T-helper 17 cell (primary cell): Measurements from ENCODE around the gene DSCAM. TPM values are rescaled to one million over a fixed set of nuclear protein-coding genes. Genes with fewer than 3 reads are reported as not detected.
"Not testable (repeated sequence)": the region's sequence is repeated elsewhere in the genome, so short reads cannot be mapped to it uniquely, and the experiment has no call there.

Experiments used
- ATAC-seq: fragments of 150-1000 bp; cut with Tn5 transposase; 2 replicates; pipeline ENCODE4 v1.10.0; 2021; ENCODE audit warnings: mild to moderate bottlenecking, moderate library complexity
- DNase-seq, 3 donors: peaks; one replicate each; pipeline versions ENCODE4 v3.0.0 to v3.0.0-alpha.2; 2020 to 2021
- H3K9me3 ChIP-seq: one replicate; pipeline ENCODE4 v1.7.0; 2013; ENCODE audit warnings: low read length, mild to moderate bottlenecking; ENCODE audit not compliant: control insufficient read depth, poor library complexity, severe bottlenecking
- H3K27ac Mint-ChIP-seq: one replicate; pipeline ENCODE4 v1.8.0; 2022; ENCODE audit warnings: mild to moderate bottlenecking, moderate library complexity, mixed read lengths
- H3K27me3 Mint-ChIP-seq: one replicate; pipeline ENCODE4 v1.8.0; 2022; ENCODE audit warnings: mixed read lengths
- H3K36me3 Mint-ChIP-seq: one replicate; pipeline ENCODE4 v1.8.0; 2022; ENCODE audit warnings: low read depth, mixed read lengths
- H3K4me1 Mint-ChIP-seq: one replicate; pipeline ENCODE4 v1.8.0; 2022; ENCODE audit warnings: mild to moderate bottlenecking, mixed read lengths
- H3K4me3 Mint-ChIP-seq: one replicate; pipeline ENCODE4 v1.8.0; 2022; ENCODE audit warnings: mild to moderate bottlenecking, moderate library complexity, mixed read lengths
- total RNA-seq, 4 donors: library from RNA in 2 of 4; stranded (reverse) in 2 of 4; gene quantifications; one replicate each; pipeline ENCODE4 v1.2.3 and lab custom pipeline; 2022 to 2026

The DSCAM gene
- total RNA-seq, 2 donors from 2014 or later = not detected

DNA sequence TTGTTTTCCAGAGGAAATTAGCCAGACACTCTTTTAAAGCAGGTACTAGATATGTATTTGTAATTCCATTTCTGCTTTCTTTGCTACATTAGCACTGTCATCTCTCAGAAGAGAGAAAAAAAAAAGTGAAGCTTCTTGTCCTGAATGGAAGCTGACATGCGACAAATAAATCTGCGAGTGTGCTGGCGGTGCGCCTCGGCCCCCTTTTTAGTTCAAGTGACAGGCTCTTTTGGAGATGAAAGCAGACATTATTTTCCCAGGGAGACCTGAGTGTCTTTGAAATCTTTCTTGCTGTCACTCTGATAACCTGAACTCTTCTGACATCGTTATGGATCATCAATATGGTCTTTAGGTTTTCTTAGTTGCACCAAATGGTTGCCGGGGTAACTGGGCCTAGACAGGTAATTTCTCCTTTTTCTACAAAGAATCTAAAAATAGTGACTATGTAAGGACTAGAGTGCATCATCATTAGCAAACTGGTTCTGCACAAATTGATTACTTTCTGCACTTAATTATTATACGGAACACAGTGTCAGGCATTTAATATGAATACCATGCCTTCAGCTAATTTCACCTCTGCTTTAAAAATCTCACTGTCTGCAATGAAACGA lies 501.1 kb downstream of the DSCAM start:
- DNase-seq (no peak), ATAC-seq (no peak)
- no peaks in the 10 kb centered on the region for H3K36me3 Mint-ChIP-seq
- no peaks in the 10 kb centered on the region for H3K27me3 Mint-ChIP-seq
- no peak overlapping the region for H3K27ac Mint-ChIP-seq
- no peak overlapping the region for H3K4me3 Mint-ChIP-seq
- no peaks in the 10 kb centered on the region for H3K9me3 ChIP-seq
- H3K4me1 Mint-ChIP-seq = no peaks in the 10 kb centered on the region

- no peaks in the 10 kb centered on the region for H3K9me3 ChIP-seq
- H3K27ac Mint-ChIP-seq = no peak overlapping the region
- ATAC-seq (no peak), DNase-seq (no peak)
- no peaks in the 10 kb centered on the region for H3K4me1 Mint-ChIP-seq
- no peak overlapping the region for H3K4me3 Mint-ChIP-seq
- H3K27me3 Mint-ChIP-seq = no peaks in the 10 kb centered on the region
- no peaks in the 10 kb centered on the region for H3K36me3 Mint-ChIP-seq
Observed at GRCh38 chr21:40340357-40340756, 506.6 kb downstream of the DSCAM start.

- Mint-ChIP-seq H3K4me3 (no peak overlapping the region), H3K27ac (no peak overlapping the region), H3K36me3 (no peaks in the 10 kb centered on the region), H3K27me3 (no peaks in the 10 kb centered on the region), H3K4me1 (no peaks in the 10 kb centered on the region)
- ATAC-seq (no peak), DNase-seq (no peak)
- no peaks in the 10 kb centered on the region for H3K9me3 ChIP-seq
Observed at GRCh38 chr21:40339050-40339449, 507.9 kb downstream of the DSCAM start.

GRCh38 chr21:40337981-40338380 lies 509.0 kb downstream of the DSCAM start:
- ATAC-seq (no peak), DNase-seq (no peak)
- no peak overlapping the region for H3K4me3 Mint-ChIP-seq
- H3K9me3 ChIP-seq = no peaks in the 10 kb centered on the region
- no peak overlapping the region for H3K27ac Mint-ChIP-seq
- no peaks in the 10 kb centered on the region for H3K4me1 Mint-ChIP-seq
- H3K27me3 Mint-ChIP-seq = no peaks in the 10 kb centered on the region
- H3K36me3 Mint-ChIP-seq = no peaks in the 10 kb centered on the region

DNA sequence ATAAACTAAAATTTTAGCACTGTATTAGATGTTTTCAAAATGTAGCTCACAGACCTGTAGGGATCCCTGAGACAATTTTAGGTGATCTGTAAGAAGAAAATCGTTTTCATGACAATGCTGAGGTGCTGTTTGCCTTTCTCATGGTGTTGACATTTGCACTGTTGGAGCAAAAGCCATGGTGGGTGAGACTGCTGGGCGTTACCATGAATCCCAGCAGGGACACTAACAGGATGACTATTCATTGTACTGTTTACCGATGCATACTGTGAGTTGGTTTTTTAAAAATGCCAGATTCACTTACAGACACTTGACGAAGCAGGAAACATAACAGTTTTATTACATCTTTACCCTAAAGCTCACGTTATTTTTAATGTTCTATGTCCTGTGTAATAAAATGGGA lies 511.3 kb downstream of the DSCAM start:
- Mint-ChIP-seq H3K27ac (no peak overlapping the region), H3K27me3 (no peaks in the 10 kb centered on the region), H3K4me1 (no peaks in the 10 kb centered on the region), H3K4me3 (no peak overlapping the region), H3K36me3 (no peaks in the 10 kb centered on the region)
- DNase-seq (no peak), ATAC-seq (no peak)
- H3K9me3 ChIP-seq = no peaks in the 10 kb centered on the region

DNA sequence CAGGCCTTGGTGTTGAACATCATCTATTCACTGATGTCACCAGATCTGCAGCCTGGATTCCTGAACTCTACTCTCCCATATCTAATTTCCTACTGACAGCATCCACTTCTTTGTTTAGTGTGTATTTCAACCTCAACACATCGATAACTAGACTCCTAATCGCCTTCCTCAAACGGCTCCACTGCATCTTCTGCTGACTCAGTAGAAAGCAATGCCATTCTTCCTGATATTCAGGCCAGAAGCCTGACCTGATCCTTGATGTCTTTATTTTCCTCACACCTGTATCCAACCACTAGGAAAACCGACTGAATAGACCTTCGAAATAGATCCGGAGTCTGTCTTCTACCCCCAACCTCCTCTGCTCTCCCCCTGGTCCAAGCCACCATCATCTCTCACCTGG lies 512.8 kb downstream of the DSCAM start:
- Mint-ChIP-seq H3K4me1 (no peaks in the 10 kb centered on the region), H3K36me3 (no peaks in the 10 kb centered on the region), H3K27ac (no peak overlapping the region), H3K4me3 (no peak overlapping the region), H3K27me3 (no peaks in the 10 kb centered on the region)
- no peak for ATAC-seq
- no peak for DNase-seq
- no peaks in the 10 kb centered on the region for H3K9me3 ChIP-seq

DNA sequence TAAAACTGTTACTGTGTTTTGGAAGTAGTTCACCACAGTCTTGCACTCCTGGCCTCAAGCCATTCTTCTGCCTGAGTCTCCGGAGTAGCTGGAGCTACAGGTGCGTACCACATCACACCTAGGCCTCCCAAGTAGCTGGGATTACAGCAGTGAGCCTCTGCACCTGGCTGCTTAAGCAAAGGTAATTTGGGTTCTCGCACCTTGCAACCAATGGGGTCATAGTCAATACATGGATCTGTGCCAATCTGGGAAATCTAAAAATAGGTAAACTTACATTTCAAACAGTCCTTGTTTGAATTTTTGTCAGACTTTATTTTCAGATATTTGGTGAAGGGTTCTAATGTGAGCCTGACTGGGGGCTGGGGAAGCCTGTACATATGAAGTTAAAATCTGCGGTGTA lies 513.2 kb downstream of the DSCAM start:
- Mint-ChIP-seq H3K4me3 (no peak overlapping the region), H3K27ac (no peak overlapping the region), H3K27me3 (no peaks in the 10 kb centered on the region), H3K36me3 (no peaks in the 10 kb centered on the region), H3K4me1 (no peaks in the 10 kb centered on the region)
- no peaks in the 10 kb centered on the region for H3K9me3 ChIP-seq
- ATAC-seq (no peak), DNase-seq (no peak)

DNA sequence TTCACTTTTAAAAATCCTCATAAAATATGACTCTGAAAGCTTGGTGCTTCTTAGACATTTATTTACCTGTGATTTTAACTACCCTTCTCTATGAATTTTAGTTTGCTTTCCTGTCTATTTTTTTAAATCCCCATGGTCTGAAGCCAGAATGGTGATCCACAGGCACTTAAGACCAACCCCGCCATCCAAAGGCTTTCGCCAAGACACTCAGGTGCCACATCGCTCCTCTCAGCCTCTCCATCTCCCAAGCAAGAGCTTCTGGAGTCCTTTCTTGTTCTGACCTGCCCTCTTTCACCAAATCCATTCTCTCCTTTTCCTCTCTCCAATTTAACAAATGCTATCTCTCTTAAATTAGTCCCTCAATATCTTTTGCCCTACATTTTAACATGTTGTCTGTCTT lies 515.2 kb downstream of the DSCAM start:
- H3K4me1 Mint-ChIP-seq = no peaks in the 10 kb centered on the region
- H3K36me3 Mint-ChIP-seq = no peaks in the 10 kb centered on the region

DNA sequence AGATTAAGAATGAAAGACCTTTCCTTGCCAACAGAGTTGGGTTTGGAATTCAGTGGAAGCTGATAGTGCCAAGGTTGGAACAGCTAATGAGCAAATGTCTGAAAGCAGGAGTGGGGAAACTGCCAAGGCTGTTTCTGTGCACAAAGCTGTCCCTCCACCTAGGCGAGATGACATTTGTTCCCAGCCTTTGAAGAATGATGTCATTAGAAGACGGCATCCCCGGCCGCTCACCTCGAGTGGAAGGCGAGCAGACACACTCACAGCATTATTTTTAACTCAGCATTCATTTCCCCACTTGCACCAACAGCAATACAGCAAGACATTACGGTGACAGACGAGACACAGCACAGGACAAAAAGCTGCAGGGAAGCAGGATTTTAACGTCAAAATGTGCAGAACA lies 515.8 kb downstream of the DSCAM start:
- H3K27me3 Mint-ChIP-seq = no peaks in the 10 kb centered on the region
- ATAC-seq = no peak

More for the DNA sequence above, 515.2 kb downstream of the DSCAM start:
- Mint-ChIP-seq H3K27ac (no peak overlapping the region), H3K4me3 (no peak overlapping the region), H3K27me3 (no peaks in the 10 kb centered on the region)
- H3K9me3 ChIP-seq = no peaks in the 10 kb centered on the region
- ATAC-seq (no peak), DNase-seq (no peak)

GRCh38 chr21:40324389-40324788 lies 522.6 kb downstream of the DSCAM start:
- no peaks in the 10 kb centered on the region for H3K4me1 Mint-ChIP-seq
- no peak for DNase-seq
- no peak overlapping the region for H3K27ac Mint-ChIP-seq
- H3K4me3 Mint-ChIP-seq = no peak overlapping the region
- no peaks in the 10 kb centered on the region for H3K36me3 Mint-ChIP-seq
- no peaks in the 10 kb centered on the region for H3K27me3 Mint-ChIP-seq
- ATAC-seq = no peak
- no peaks in the 10 kb centered on the region for H3K9me3 ChIP-seq

More for the DNA sequence above, 515.8 kb downstream of the DSCAM start:
- H3K9me3 ChIP-seq = no peaks in the 10 kb centered on the region
- Mint-ChIP-seq H3K4me3 (no peak overlapping the region), H3K4me1 (no peaks in the 10 kb centered on the region), H3K27ac (no peak overlapping the region), H3K36me3 (no peaks in the 10 kb centered on the region)
- no peak for DNase-seq

DNA sequence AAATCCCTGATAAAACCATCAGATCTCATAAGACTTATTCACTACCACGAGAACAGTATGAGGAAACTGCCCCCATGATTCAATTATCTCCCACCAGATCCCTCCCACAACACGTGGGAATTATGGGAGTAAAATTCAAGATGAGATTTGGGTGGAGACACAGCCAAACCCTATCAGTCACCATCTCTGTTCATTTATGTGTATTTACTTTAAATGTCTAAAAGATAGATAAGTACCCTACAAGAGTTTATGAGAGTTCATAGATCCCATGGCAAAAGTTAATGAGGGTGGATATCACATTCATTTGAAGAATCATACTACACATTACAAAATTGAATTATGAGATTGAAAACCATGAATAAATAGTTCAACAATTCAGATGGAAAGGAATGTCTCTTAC lies 526.2 kb downstream of the DSCAM start:
- ATAC-seq, H3K4me3 Mint-ChIP-seq: not testable (repeated sequence)

DNA sequence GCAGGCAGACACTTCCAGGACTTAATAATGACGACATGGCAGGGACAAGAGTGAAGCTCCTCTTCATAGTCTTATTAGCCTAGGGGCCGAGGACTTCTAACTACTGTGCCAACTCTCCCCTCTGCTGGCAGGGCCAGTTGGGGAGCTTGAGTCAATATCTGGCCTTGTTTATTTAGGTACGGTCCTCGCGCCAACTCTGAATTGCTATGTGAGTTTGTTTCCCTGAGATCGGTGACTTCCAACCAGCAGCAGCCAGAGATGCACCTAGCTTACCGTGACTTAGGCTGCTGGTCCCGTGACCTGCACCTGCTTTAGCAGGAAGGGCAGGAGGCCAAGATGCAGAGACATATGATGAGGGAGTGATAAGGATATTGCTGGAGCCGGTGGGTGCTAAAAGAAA lies 528.6 kb downstream of the DSCAM start:
- no peak overlapping the region for H3K4me3 Mint-ChIP-seq
- DNase-seq (no peak), ATAC-seq (no peak)
- H3K9me3 ChIP-seq = no peaks in the 10 kb centered on the region
- no peaks in the 10 kb centered on the region for H3K4me1 Mint-ChIP-seq
- no peaks in the 10 kb centered on the region for H3K27me3 Mint-ChIP-seq
- H3K27ac Mint-ChIP-seq = no peak overlapping the region
- H3K36me3 Mint-ChIP-seq = no peaks in the 10 kb centered on the region

More for the DNA sequence above, 526.2 kb downstream of the DSCAM start:
- not testable (repeated sequence) for H3K27me3 Mint-ChIP-seq, H3K36me3 Mint-ChIP-seq, H3K4me1 Mint-ChIP-seq, DNase-seq, H3K9me3 ChIP-seq, H3K27ac Mint-ChIP-seq

- no peaks in the 10 kb centered on the region for H3K4me1 Mint-ChIP-seq
- H3K27me3 Mint-ChIP-seq = no peaks in the 10 kb centered on the region
- no peaks in the 10 kb centered on the region for H3K9me3 ChIP-seq
- no peak for DNase-seq
- no peaks in the 10 kb centered on the region for H3K36me3 Mint-ChIP-seq
- H3K27ac Mint-ChIP-seq = no peak overlapping the region
- H3K4me3 Mint-ChIP-seq = no peak overlapping the region
- no peak for ATAC-seq
Observed at GRCh38 chr21:40316104-40316503, 530.9 kb downstream of the DSCAM start.

GRCh38 chr21:40315626-40316025 lies 531.3 kb downstream of the DSCAM start:
- ATAC-seq = no peak

More at GRCh38 chr21:40315626-40316025, 531.3 kb downstream of the DSCAM start:
- no peaks in the 10 kb centered on the region for H3K9me3 ChIP-seq
- H3K27me3 Mint-ChIP-seq = no peaks in the 10 kb centered on the region
- no peak overlapping the region for H3K4me3 Mint-ChIP-seq
- H3K27ac Mint-ChIP-seq = no peak overlapping the region
- no peaks in the 10 kb centered on the region for H3K36me3 Mint-ChIP-seq
- DNase-seq = no peak
- no peaks in the 10 kb centered on the region for H3K4me1 Mint-ChIP-seq
